ENCODE measurements around the gene OAS3. TPM values are rescaled to one million over a fixed set of nuclear protein-coding genes. Genes with fewer than 3 reads are reported as not detected.
"Not testable (repeated sequence)": the region's sequence is repeated elsewhere in the genome, so short reads cannot be mapped to it uniquely, and the experiment has no call there.

Gene OAS3
- total RNA-seq, 1 experiment from 2014 or later: 159 TPM

DNA sequence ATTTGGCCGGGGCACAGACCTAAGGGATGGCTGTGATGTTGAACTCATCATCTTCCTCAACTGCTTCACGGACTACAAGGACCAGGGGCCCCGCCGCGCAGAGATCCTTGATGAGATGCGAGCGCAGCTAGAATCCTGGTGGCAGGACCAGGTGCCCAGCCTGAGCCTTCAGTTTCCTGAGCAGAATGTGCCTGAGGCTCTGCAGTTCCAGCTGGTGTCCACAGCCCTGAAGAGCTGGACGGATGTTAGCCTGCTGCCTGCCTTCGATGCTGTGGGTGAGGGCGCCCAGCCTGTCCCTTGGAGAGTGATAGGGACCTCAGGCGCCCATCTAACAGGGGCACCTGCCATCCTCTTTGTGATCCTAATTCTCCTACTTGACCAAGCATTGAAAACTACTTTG is 12.4 kb downstream of the OAS3 start:
- Mint-ChIP-seq H3K27ac (ENCODE audit: unreplicated experiment) (no peak overlapping the region), H3K4me3 (ENCODE audit: low read depth, unreplicated experiment) (no peak overlapping the region), H3K36me3 (ENCODE audit: insufficient read depth, unreplicated experiment) (peaks cover 4% of the 10 kb centered on the region), H3K4me1 (ENCODE audit: low read depth, unreplicated experiment) (no peaks in the 10 kb centered on the region), H3K27me3 (ENCODE audit: unreplicated experiment) (no peaks in the 10 kb centered on the region), H3K9me3 (ENCODE audit: low read depth, unreplicated experiment) (no peaks in the 10 kb centered on the region)
- BruUV-seq (replicated peaks): no TSS peak
- no peak for DNase-seq
- TF ChIP-seq, protein P1, sequence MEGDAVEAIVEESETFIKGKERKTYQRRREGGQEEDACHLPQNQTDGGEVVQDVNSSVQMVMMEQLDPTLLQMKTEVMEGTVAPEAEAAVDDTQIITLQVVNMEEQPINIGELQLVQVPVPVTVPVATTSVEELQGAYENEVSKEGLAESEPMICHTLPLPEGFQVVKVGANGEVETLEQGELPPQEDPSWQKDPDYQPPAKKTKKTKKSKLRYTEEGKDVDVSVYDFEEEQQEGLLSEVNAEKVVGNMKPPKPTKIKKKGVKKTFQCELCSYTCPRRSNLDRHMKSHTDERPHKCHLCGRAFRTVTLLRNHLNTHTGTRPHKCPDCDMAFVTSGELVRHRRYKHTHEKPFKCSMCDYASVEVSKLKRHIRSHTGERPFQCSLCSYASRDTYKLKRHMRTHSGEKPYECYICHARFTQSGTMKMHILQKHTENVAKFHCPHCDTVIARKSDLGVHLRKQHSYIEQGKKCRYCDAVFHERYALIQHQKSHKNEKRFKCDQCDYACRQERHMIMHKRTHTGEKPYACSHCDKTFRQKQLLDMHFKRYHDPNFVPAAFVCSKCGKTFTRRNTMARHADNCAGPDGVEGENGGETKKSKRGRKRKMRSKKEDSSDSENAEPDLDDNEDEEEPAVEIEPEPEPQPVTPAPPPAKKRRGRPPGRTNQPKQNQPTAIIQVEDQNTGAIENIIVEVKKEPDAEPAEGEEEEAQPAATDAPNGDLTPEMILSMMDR (IDR thresholded peaks at IDR 0.05; ENCODE audit: unreplicated experiment): no peak
- CTCF ChIA-PET: interaction anchor here (0.6 kb wide), 1 partner anchor 254 kb away, joined by 3 read pairs; no protein-coding TSS in a partner anchor
- intact Hi-C loops (cut with micrococcal nuclease; ENCODE audit: unreplicated experiment): no loop called here

DNA sequence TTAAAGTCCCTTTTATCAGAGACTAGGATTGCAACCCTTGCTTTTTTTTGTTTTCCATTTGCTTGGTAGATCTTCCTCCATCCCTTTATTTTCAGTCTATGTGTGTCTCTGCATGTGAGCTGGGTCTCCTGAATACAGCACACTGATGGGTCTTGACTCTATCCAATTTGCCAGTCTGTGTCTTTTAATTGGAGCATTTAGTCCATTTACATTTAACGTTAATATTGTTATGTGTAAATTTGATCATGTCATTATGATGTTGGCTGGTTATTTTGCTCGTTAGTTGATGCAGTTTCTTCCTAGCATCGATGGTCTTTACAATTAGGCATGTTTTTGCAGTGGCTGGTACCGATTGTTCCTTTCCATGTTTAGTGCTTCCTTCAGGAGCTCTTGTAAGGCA is 18.9 kb downstream of the OAS3 start:
- DNase-seq; intact Hi-C loops (cut with micrococcal nuclease; ENCODE audit: unreplicated experiment); H3K36me3 Mint-ChIP-seq (ENCODE audit: insufficient read depth, unreplicated experiment); BruUV-seq (replicated peaks); H3K4me3 Mint-ChIP-seq (ENCODE audit: low read depth, unreplicated experiment); H3K4me1 Mint-ChIP-seq (ENCODE audit: low read depth, unreplicated experiment); H3K27me3 Mint-ChIP-seq (ENCODE audit: unreplicated experiment); H3K27ac Mint-ChIP-seq (ENCODE audit: unreplicated experiment); H3K9me3 Mint-ChIP-seq (ENCODE audit: low read depth, unreplicated experiment); CTCF ChIA-PET: not testable (repeated sequence)

DNA sequence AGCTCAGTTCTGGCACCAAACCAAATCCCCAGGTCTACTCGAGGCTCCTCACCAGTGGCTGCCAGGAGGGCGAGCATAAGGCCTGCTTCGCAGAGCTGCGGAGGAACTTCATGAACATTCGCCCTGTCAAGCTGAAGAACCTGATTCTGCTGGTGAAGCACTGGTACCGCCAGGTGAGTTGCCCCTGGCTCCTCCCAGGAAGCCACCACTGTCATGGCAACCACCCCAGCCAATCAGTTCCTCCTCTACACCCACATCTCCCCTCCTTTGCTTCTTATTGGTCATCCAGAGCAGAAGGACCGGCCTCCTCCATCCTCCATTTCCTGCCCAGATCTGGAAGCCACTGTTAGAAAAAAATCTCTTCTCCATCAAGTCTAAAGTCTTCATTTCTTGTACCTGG is 22.8 kb downstream of the OAS3 start:
- peaks cover 8% of the 10 kb centered on the region for H3K9me3 Mint-ChIP-seq (ENCODE audit: low read depth, unreplicated experiment)
- no peak overlapping the region for H3K4me3 Mint-ChIP-seq (ENCODE audit: low read depth, unreplicated experiment)
- H3K27me3 Mint-ChIP-seq (ENCODE audit: unreplicated experiment): no peaks in the 10 kb centered on the region
- intact Hi-C loops (cut with micrococcal nuclease; ENCODE audit: unreplicated experiment): no loop called here
- H3K4me1 Mint-ChIP-seq (ENCODE audit: low read depth, unreplicated experiment): no peaks in the 10 kb centered on the region
- peaks cover 18% of the 10 kb centered on the region for H3K36me3 Mint-ChIP-seq (ENCODE audit: insufficient read depth, unreplicated experiment)
- CTCF ChIA-PET: no interaction called here
- BruUV-seq (replicated peaks): no TSS peak
- TF ChIP-seq, protein P1 (IDR thresholded peaks at IDR 0.05; ENCODE audit: unreplicated experiment): no peak
- no peak for DNase-seq
- no peak overlapping the region for H3K27ac Mint-ChIP-seq (ENCODE audit: unreplicated experiment)

DNA sequence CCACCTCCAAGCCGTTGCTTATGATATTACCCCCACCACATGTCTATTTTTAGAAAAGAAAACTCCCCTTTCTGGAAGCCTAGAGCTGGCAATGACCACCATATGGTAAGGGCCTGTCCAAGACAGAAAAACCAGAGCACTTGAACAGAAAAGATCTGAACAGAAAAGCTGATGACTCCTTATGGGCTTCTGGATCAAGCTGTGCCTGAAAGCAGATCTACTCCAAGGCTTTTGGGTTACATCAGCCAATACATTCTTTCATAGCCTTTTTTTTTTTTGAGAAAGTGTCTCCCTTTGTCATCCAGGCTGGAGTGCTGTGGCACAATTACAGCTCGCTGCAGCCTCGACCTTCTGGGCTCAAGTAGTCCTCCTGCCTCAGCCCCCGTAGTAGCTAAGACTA is 23.3 kb downstream of the OAS3 start:
- DNase-seq: no peak
- Mint-ChIP-seq H3K27me3 (ENCODE audit: unreplicated experiment) (no peaks in the 10 kb centered on the region), H3K4me1 (ENCODE audit: low read depth, unreplicated experiment) (no peaks in the 10 kb centered on the region), H3K36me3 (ENCODE audit: insufficient read depth, unreplicated experiment) (peaks cover 18% of the 10 kb centered on the region), H3K27ac (ENCODE audit: unreplicated experiment) (no peak overlapping the region), H3K9me3 (ENCODE audit: low read depth, unreplicated experiment) (peaks cover 8% of the 10 kb centered on the region), H3K4me3 (ENCODE audit: low read depth, unreplicated experiment) (no peak overlapping the region)
- no TSS peak for BruUV-seq (replicated peaks)
- intact Hi-C loops (cut with micrococcal nuclease; ENCODE audit: unreplicated experiment): no loop called here
- CTCF ChIA-PET: no interaction called here
- TF ChIP-seq, protein P1 (IDR thresholded peaks at IDR 0.05; ENCODE audit: unreplicated experiment): no peak

DNA sequence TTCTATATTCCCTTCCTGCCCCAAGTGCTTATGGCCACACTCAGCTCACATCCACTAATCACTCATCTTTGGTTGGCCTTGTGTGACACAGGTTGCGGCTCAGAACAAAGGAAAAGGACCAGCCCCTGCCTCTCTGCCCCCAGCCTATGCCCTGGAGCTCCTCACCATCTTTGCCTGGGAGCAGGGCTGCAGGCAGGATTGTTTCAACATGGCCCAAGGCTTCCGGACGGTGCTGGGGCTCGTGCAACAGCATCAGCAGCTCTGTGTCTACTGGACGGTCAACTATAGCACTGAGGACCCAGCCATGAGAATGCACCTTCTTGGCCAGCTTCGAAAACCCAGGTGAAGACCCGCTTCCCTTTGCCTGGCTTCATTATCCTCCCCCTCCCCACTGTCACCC is 24.3 kb downstream of the OAS3 start:
- no peaks in the 10 kb centered on the region for H3K4me1 Mint-ChIP-seq (ENCODE audit: low read depth, unreplicated experiment)
- TF ChIP-seq, protein P1 (IDR thresholded peaks at IDR 0.05; ENCODE audit: unreplicated experiment): no peak
- DNase-seq: no peak
- no TSS peak for BruUV-seq (replicated peaks)
- CTCF ChIA-PET: no interaction called here
- peaks cover 8% of the 10 kb centered on the region for H3K9me3 Mint-ChIP-seq (ENCODE audit: low read depth, unreplicated experiment)
- no peaks in the 10 kb centered on the region for H3K27me3 Mint-ChIP-seq (ENCODE audit: unreplicated experiment)
- H3K4me3 Mint-ChIP-seq (ENCODE audit: low read depth, unreplicated experiment): no peak overlapping the region
- H3K36me3 Mint-ChIP-seq (ENCODE audit: insufficient read depth, unreplicated experiment): peaks cover 18% of the 10 kb centered on the region
- intact Hi-C loops (cut with micrococcal nuclease; ENCODE audit: unreplicated experiment): no loop called here
- H3K27ac Mint-ChIP-seq (ENCODE audit: unreplicated experiment): no peak overlapping the region
